Smooth muscle cell (in vitro differentiated cells): ENCODE results near the gene HMCN2. TPM values are rescaled to one million over a fixed set of nuclear protein-coding genes. Genes with fewer than 3 reads are reported as not detected.

Source experiments
- DNase-seq: peaks from one replicate; lab custom pipeline; 2025; ENCODE audit not compliant: unreplicated experiment; lab: John Stamatoyannopoulos, UW
- H2AFZ ChIP-seq: fragments of 200-600 bp; sonication (generic); 2 replicates; pipeline ENCODE4 v1.6.0; 2016; ENCODE audit warnings: antibody characterized with exemption, low read depth, mild to moderate bottlenecking
- H3F3A ChIP-seq: fragments of 200-600 bp; sonication (generic); 2 replicates; pipeline ENCODE4 v1.6.0; 2017; ENCODE audit warnings: antibody characterized with exemption, low read depth
- H3K27ac ChIP-seq: fragments of 200-600 bp; sonication (generic); 2 replicates; pipeline ENCODE4 v1.5.1; 2016; ENCODE audit warnings: low read depth, mild to moderate bottlenecking
- H3K27me3 ChIP-seq: fragments of 200-600 bp; sonication (generic); 2 replicates; pipeline ENCODE4 v1.6.1; 2016; ENCODE audit warnings: low read depth, mild to moderate bottlenecking
- H3K36me3 ChIP-seq: fragments of 200-600 bp; sonication (generic); 2 replicates; pipeline ENCODE4 v1.5.1; 2016; ENCODE audit warnings: low read depth
- H3K4me1 ChIP-seq: fragments of 200-600 bp; sonication (generic); 2 replicates; pipeline ENCODE4 v1.5.1; 2016; ENCODE audit warnings: low read depth
- H3K4me2 ChIP-seq: fragments of 200-600 bp; sonication (generic); 2 replicates; pipeline ENCODE4 v1.6.0; 2016; ENCODE audit warnings: mild to moderate bottlenecking
- H3K4me3 ChIP-seq: fragments of 200-600 bp; sonication (generic); 2 replicates; pipeline ENCODE4 v1.5.1; 2016; ENCODE audit warnings: mild to moderate bottlenecking
- H3K79me2 ChIP-seq: fragments of 200-600 bp; sonication (generic); 2 replicates; pipeline ENCODE4 v1.6.0; 2016; ENCODE audit warnings: low read depth, mild to moderate bottlenecking
- H3K9ac ChIP-seq: fragments of 200-600 bp; sonication (generic); 2 replicates; pipeline ENCODE4 v1.6.0; 2016; ENCODE audit warnings: low read depth
- H3K9me3 ChIP-seq: fragments of 200-600 bp; sonication (generic); replicated peaks from 2 replicates; pipeline ENCODE4 v1.5.1; 2016; ENCODE audit warnings: low read depth
- H4K20me1 ChIP-seq: fragments of 200-600 bp; sonication (generic); 2 replicates; pipeline ENCODE4 v1.6.0; 2016; ENCODE audit warnings: low read depth
- CTCF ChIP-seq: fragments of 200-600 bp; sonication (generic); IDR thresholded peaks from 2 replicates; pipeline ENCODE4 v1.5.1; 2017; ENCODE audit warnings: borderline replicate concordance, mild to moderate bottlenecking, antibody characterized with exemption; ENCODE audit not compliant: insufficient read depth, poor library complexity, severe bottlenecking
- WGBS: methylation state at CpG from one replicate; pipeline ENCODE4 v1.1.7; 2016; ENCODE audit warnings: low lambda C conversion rate; 5-methylcytosine and 5-hydroxymethylcytosine counted together
- polyA plus RNA-seq: library from polyadenylated mRNA; unstranded; fragments of >200 nt; fragmentation: Nextera tagmentation; extraction: Ambion mirVana; gene quantifications from 2 replicates; pipeline ENCODE4 v1.2.1, GENCODE V29; 2016
- total RNA-seq: library from RNA; depleted of rRNA; stranded (reverse); fragments of >200 nt; gene quantifications from 2 replicates; pipeline ENCODE4 v1.2.3, GENCODE V29; 2014

The HMCN2 gene
- total and polyA plus RNA-seq, 2 experiments from 2014 or later: under 0.01 TPM; not detected in 1

- no peak overlapping the region for H3K4me3 ChIP-seq
- no peaks in the 10 kb centered on the region for H3K79me2 ChIP-seq
- H3K27ac ChIP-seq: no peak overlapping the region
- H4K20me1 ChIP-seq: no peaks in the 10 kb centered on the region
- no peaks in the 10 kb centered on the region for H3K4me1 ChIP-seq
- H3K9me3 ChIP-seq: no peaks in the 10 kb centered on the region
- no peaks in the 10 kb centered on the region for H3F3A ChIP-seq
- no peak overlapping the region for H3K4me2 ChIP-seq
- no peak overlapping the region for H3K9ac ChIP-seq
- no peak for TF ChIP-seq CTCF
- 87% methylated on average over 7 of the region's 7 CpGs for WGBS
- no peaks in the 10 kb centered on the region for H3K27me3 ChIP-seq
- no peak for DNase-seq
- H2AFZ ChIP-seq: no peak overlapping the region
- H3K36me3 ChIP-seq: no peaks in the 10 kb centered on the region
Measured at GRCh38 chr9:130325921-130326320, 60.4 kb downstream of the HMCN2 start.

GRCh38 chr9:130327070-130327780 lies 61.7 kb downstream of the HMCN2 start:
- Histone ChIP-seq H2AFZ (no peak overlapping the region), H3K79me2 (no peaks in the 10 kb centered on the region), H3K4me3 (no peak overlapping the region), H3K4me2 (peak overlapping the region; percentile 78), H3K27ac (no peak overlapping the region), H3K9ac (no peak overlapping the region), H3K27me3 (no peaks in the 10 kb centered on the region), H3F3A (no peaks in the 10 kb centered on the region), H3K36me3 (no peaks in the 10 kb centered on the region), H3K4me1 (no peaks in the 10 kb centered on the region), H4K20me1 (no peaks in the 10 kb centered on the region), H3K9me3 (no peaks in the 10 kb centered on the region)
- TF ChIP-seq CTCF: peak; percentile 27
- WGBS: 70% methylated on average over 15 of the region's 15 CpGs
- DNase-seq: no peak

GRCh38 chr9:130327781-130328348 lies 62.3 kb downstream of the HMCN2 start:
- Histone ChIP-seq H3K36me3 (no peaks in the 10 kb centered on the region), H4K20me1 (no peaks in the 10 kb centered on the region), H3K4me3 (no peak overlapping the region), H3K27ac (peak overlapping the region; percentile 51), H3K9me3 (no peaks in the 10 kb centered on the region), H2AFZ (no peak overlapping the region), H3K79me2 (no peaks in the 10 kb centered on the region), H3F3A (no peaks in the 10 kb centered on the region), H3K27me3 (no peaks in the 10 kb centered on the region), H3K4me1 (no peaks in the 10 kb centered on the region), H3K4me2 (peak overlapping the region; percentile 78), H3K9ac (peak overlapping the region; percentile 32)
- TF ChIP-seq CTCF: no peak
- peak; percentile 21 for DNase-seq
- WGBS: 34% methylated on average over 19 of the region's 19 CpGs
